Testis (tissue), 3 donors: ENCODE results near the gene EHMT2. TPM values are rescaled to one million over a fixed set of nuclear protein-coding genes. Genes with fewer than 3 reads are reported as not detected.
"Not testable (repeated sequence)": the region's sequence is repeated elsewhere in the genome, so short reads cannot be mapped to it uniquely, and the experiment has no call there.

Experiments used
- DNase-seq: peaks from one replicate; pipeline ENCODE4 v3.0.0-alpha.2; 2019
- H3K27ac ChIP-seq, 2 donors: fragments of 200-600 bp; sonication (generic); one replicate each; pipeline ENCODE4 v1.5.1; 2019
- H3K27me3 ChIP-seq: fragments of 200-600 bp; sonication (generic); one replicate; pipeline ENCODE4 v1.5.1; 2019
- H3K36me3 ChIP-seq: fragments of 200-600 bp; sonication (generic); one replicate; pipeline ENCODE4 v1.5.1; 2017; ENCODE audit warnings: low read depth; ENCODE audit errors: missing control alignments
- H3K4me1 ChIP-seq: fragments of 200-600 bp; sonication (generic); one replicate; pipeline ENCODE4 v1.5.1; 2019
- H3K4me3 ChIP-seq, 2 donors: fragments of 200-600 bp; sonication (generic); one replicate each; pipeline ENCODE4 v1.5.1; 2017 to 2019
- H3K9me3 ChIP-seq: fragments of 200-600 bp; sonication (generic); one replicate; pipeline ENCODE4 v1.5.1; 2017
- POLR2A ChIP-seq: fragments of 450-650 bp; IDR thresholded peaks from one replicate; pipeline ENCODE4 v1.6.1; 2017; ENCODE audit warnings: antibody characterized with exemption, mild to moderate bottlenecking, moderate library complexity
- WGBS, 2 donors: methylation state at CpG; one replicate each; pipeline ENCODE4 v1.1.5; 2018; 5-methylcytosine and 5-hydroxymethylcytosine counted together
- intact Hi-C: fragments of 100-400 bp; cut with DNase I; formaldehyde crosslinking; loops from one replicate; pipeline ENCODE4 v1.15.1; 2023; ENCODE audit warnings: low total_unique reads
- polyA plus RNA-seq: library from polyadenylated mRNA; stranded (reverse); fragments of 350-450 nt; fragmentation: Illumina TruSeq; extraction: RNeasy Lipid Tissue Mini Kit (QIAGEN cat#74804); gene quantifications from one replicate; pipeline ENCODE4 v1.2.3, GENCODE V29; 2014; ENCODE audit warnings: low read depth, low replicate concordance; ENCODE audit not compliant: insufficient read depth
- total RNA-seq, 2 donors: library from RNA; depleted of rRNA; stranded (reverse); fragments of >200 nt; gene quantifications; one replicate each; pipeline ENCODE4 v1.2.3, GENCODE V29; 2016
- TF ChIP-seq, protein P1 (sequence below), 3 experiments: fragments of 450-650 bp in 2 of 3; fragments of 200-600 bp in 1 of 3; sonication (generic) in 1 of 3; IDR thresholded peaks; one replicate each; pipeline ENCODE4 v1.5.1; 2016 to 2019; ENCODE audit warnings: antibody characterized with exemption in 3 of 3, mild to moderate bottlenecking in 2 of 3, moderate library complexity in 1 of 3

Gene EHMT2
- total and polyA plus RNA-seq, 3 donors from 2014 or later = 82.2 to 106 (median 102) TPM

- Histone ChIP-seq H3K27ac (no peak overlapping the region), H3K27me3 (no peaks in the 10 kb centered on the region), H3K36me3 (no peaks in the 10 kb centered on the region), H3K4me3 (no peak overlapping the region), H3K9me3 (no peaks in the 10 kb centered on the region), H3K4me1 (peaks cover 7% of the 10 kb centered on the region)
- WGBS, 2 donors = 91% methylated on average over 9 of the region's 9 CpGs
- TF ChIP-seq, protein P1, sequence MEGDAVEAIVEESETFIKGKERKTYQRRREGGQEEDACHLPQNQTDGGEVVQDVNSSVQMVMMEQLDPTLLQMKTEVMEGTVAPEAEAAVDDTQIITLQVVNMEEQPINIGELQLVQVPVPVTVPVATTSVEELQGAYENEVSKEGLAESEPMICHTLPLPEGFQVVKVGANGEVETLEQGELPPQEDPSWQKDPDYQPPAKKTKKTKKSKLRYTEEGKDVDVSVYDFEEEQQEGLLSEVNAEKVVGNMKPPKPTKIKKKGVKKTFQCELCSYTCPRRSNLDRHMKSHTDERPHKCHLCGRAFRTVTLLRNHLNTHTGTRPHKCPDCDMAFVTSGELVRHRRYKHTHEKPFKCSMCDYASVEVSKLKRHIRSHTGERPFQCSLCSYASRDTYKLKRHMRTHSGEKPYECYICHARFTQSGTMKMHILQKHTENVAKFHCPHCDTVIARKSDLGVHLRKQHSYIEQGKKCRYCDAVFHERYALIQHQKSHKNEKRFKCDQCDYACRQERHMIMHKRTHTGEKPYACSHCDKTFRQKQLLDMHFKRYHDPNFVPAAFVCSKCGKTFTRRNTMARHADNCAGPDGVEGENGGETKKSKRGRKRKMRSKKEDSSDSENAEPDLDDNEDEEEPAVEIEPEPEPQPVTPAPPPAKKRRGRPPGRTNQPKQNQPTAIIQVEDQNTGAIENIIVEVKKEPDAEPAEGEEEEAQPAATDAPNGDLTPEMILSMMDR (IDR thresholded peaks at IDR 0.05) = no peak
- no peak for TF ChIP-seq POLR2A
- intact Hi-C loops = no loop called here
- no peak for DNase-seq
These were observed 55.4 kb downstream of the EHMT2 start for GRCh38 chr6:31842053-31842452.

GRCh38 chr6:31839779-31840126 is 57.7 kb downstream of the EHMT2 start:
- H3K9me3 ChIP-seq, H3K36me3 ChIP-seq, H3K27me3 ChIP-seq, H3K27ac ChIP-seq, H3K4me3 ChIP-seq, DNase-seq, intact Hi-C loops: not testable (repeated sequence)
- H3K4me1 ChIP-seq = peaks cover 20% of the 10 kb centered on the region
- 83% methylated on average over 8 of the region's 8 CpGs for WGBS, 2 donors

DNA sequence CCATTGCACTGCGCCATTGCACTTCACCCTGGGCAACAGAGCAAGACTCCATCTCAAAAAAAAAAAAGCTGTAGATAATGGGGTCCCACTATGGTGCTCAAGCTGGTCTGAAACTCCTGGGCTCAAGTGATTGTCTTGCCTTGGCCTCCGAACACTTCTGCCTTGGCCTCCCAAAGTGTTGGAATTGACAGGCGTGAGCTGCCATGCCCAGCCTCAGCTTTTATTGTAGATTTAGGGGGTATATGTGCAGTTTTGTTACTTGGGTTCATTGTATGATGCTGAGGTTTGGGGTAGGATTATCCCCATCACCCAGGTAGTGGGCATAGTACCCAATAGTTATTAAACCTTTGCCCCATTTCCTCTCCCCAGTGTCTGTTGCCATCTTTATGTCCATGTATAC is 58.5 kb downstream of the EHMT2 start:
- H3K27ac ChIP-seq = no peak overlapping the region
- intact Hi-C loops = no loop called here
- TF ChIP-seq, protein P1 (IDR thresholded peaks at IDR 0.05) = no peak
- H3K27me3 ChIP-seq = no peaks in the 10 kb centered on the region
- peaks cover 20% of the 10 kb centered on the region for H3K4me1 ChIP-seq
- H3K36me3 ChIP-seq = no peaks in the 10 kb centered on the region
- DNase-seq = no peak
- 93 to 97% methylated on average over 3 of the region's 3 CpGs for WGBS, 2 donors
- no peak overlapping the region for H3K4me3 ChIP-seq
- no peaks in the 10 kb centered on the region for H3K9me3 ChIP-seq

DNA sequence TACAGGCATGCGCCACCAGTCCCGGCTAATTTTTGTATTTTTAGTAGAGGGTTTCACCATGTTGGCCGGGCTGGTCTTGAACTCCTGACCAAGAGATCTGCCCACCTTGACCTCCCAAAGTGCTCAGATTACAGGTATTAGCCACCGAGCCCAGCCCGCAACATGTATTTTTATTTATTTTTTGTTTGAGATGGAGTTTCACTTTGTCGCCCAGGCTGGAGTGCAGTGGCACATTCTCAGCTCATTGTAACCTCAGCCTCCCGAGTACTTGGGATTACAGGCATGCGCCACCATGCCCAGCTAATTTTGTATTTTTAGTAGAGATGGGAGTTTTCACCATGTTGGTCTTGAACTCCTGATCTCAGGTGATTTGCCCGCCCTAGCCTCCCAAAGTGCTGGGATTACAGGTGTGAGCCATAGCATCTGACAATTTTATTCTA is 59.4 kb downstream of the EHMT2 start:
- not testable (repeated sequence) for DNase-seq, H3K36me3 ChIP-seq

GRCh38 chr6:31837369-31838113 is 60.0 kb downstream of the EHMT2 start:
- intact Hi-C loops = no loop called here
- TF ChIP-seq, protein P1 (IDR thresholded peaks at IDR 0.05) = no peak
- no peak for TF ChIP-seq POLR2A

More for the DNA sequence above, 59.4 kb downstream of the EHMT2 start:
- H3K4me1 ChIP-seq = peaks cover 20% of the 10 kb centered on the region
- H3K27ac ChIP-seq, H3K4me3 ChIP-seq, H3K9me3 ChIP-seq, H3K27me3 ChIP-seq, intact Hi-C loops: not testable (repeated sequence)
- 89 to 91% methylated on average over 9 of the region's 9 CpGs for WGBS, 2 donors

More at GRCh38 chr6:31837369-31838113, 60.0 kb downstream of the EHMT2 start:
- no peaks in the 10 kb centered on the region for H3K27me3 ChIP-seq
- H3K4me1 ChIP-seq = peaks cover 20% of the 10 kb centered on the region
- peak overlapping the region in 1 of 2 donors; percentile 97 for H3K27ac ChIP-seq
- no peak for DNase-seq
- H3K9me3 ChIP-seq = no peaks in the 10 kb centered on the region
- 45 to 56% methylated on average over 1 of the region's 1 CpG for WGBS, 2 donors
- H3K4me3 ChIP-seq = no peak overlapping the region
- H3K36me3 ChIP-seq = no peaks in the 10 kb centered on the region
